Measurements from ENCODE around the gene BAIAP2L2. TPM values are rescaled to one million over a fixed set of nuclear protein-coding genes. Genes with fewer than 3 reads are reported as not detected.

BAIAP2L2 gene
- total RNA-seq, 1 experiment from 2014 or later: 2.3 TPM

GRCh38 chr22:38065539-38065938 lies 44.9 kb downstream of the BAIAP2L2 start:
- Histone ChIP-seq H3K79me2 (ENCODE audit: insufficient read depth, low read length) (no peaks in the 10 kb centered on the region), H2AK5ac (ENCODE audit: insufficient read length, low read length) (no peak overlapping the region), H4K8ac (replicated peaks; ENCODE audit: insufficient read length, low read depth, low read length) (no peak overlapping the region), H2BK12ac (ENCODE audit: insufficient read length, low read depth, low read length) (no peak overlapping the region), H3K9ac (ENCODE audit: extremely low read depth, insufficient read length, low read length) (no peak overlapping the region), H3K27me3 (ENCODE audit: insufficient read depth, low read length) (no peaks in the 10 kb centered on the region), H3K4me2 (ENCODE audit: insufficient read depth, insufficient read length, low read length) (no peak overlapping the region), H4K91ac (ENCODE audit: insufficient read length, low read depth, low read length) (no peak overlapping the region), H2BK120ac (ENCODE audit: low read depth, low read length, poor library complexity, severe bottlenecking) (no peak overlapping the region), H3K4ac (ENCODE audit: low read depth, low read length) (no peak overlapping the region), H3K14ac (ENCODE audit: insufficient read depth, low read length) (no peak overlapping the region), H4K5ac (ENCODE audit: insufficient read length, low read depth, low read length) (no peak overlapping the region), H3K56ac (ENCODE audit: insufficient read length, low read depth, low read length) (no peak overlapping the region), H3K4me1 (ENCODE audit: insufficient read depth, low read length) (no peaks in the 10 kb centered on the region), H3K9me3 (ENCODE audit: control insufficient read depth, low read depth, low read length) (no peaks in the 10 kb centered on the region), H3T11ph (ENCODE audit: low read length) (no peak overlapping the region), H3K18ac (ENCODE audit: insufficient read length, low read depth, low read length) (no peak overlapping the region), H3K23me2 (ENCODE audit: insufficient read length, low read depth, low read length, poor library complexity, severe bottlenecking) (no peaks in the 10 kb centered on the region), H3K23ac (ENCODE audit: insufficient read length, low read depth, low read length) (no peak overlapping the region), H3K27ac (ENCODE audit: insufficient read length, low read depth, low read length) (no peak overlapping the region), H4K20me1 (ENCODE audit: control insufficient read depth, insufficient read depth, insufficient read length) (no peaks in the 10 kb centered on the region), H3K79me1 (ENCODE audit: insufficient read depth, low read depth, low read length, poor library complexity, severe bottlenecking) (no peaks in the 10 kb centered on the region), H2BK15ac (ENCODE audit: low read depth, low read length) (no peak overlapping the region), H2AFZ (ENCODE audit: low read length) (no peak overlapping the region), H2BK20ac (ENCODE audit: low read depth, low read length, poor library complexity, severe bottlenecking) (no peak overlapping the region), H2BK5ac (ENCODE audit: insufficient read length, low read length) (no peak overlapping the region)
- no peak for DNase-seq
- no peak overlapping the region for H3K27ac Mint-ChIP-seq
- TF ChIP-seq, protein P1, sequence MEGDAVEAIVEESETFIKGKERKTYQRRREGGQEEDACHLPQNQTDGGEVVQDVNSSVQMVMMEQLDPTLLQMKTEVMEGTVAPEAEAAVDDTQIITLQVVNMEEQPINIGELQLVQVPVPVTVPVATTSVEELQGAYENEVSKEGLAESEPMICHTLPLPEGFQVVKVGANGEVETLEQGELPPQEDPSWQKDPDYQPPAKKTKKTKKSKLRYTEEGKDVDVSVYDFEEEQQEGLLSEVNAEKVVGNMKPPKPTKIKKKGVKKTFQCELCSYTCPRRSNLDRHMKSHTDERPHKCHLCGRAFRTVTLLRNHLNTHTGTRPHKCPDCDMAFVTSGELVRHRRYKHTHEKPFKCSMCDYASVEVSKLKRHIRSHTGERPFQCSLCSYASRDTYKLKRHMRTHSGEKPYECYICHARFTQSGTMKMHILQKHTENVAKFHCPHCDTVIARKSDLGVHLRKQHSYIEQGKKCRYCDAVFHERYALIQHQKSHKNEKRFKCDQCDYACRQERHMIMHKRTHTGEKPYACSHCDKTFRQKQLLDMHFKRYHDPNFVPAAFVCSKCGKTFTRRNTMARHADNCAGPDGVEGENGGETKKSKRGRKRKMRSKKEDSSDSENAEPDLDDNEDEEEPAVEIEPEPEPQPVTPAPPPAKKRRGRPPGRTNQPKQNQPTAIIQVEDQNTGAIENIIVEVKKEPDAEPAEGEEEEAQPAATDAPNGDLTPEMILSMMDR (conservative IDR thresholded peaks at IDR 0.05): no peak
- H3K27me3 Mint-ChIP-seq (ENCODE audit: low read depth): no peaks in the 10 kb centered on the region
- no peaks in the 10 kb centered on the region for H3K9me3 Mint-ChIP-seq
- H3K36me3 Mint-ChIP-seq (ENCODE audit: insufficient read depth in 1 of 3, low read depth in 3 of 3): peaks cover 8 to 69% (median 63%) of the 10 kb centered on the region in 3 experiments
- no peak overlapping the region for H3K4me3 Mint-ChIP-seq
- no CpG with 5 or more reads among the region's 8 CpGs for WGBS (ENCODE audit: extremely low coverage, insufficient read length, low lambda C conversion rate)
- peaks cover 0 to 4% of the 10 kb centered on the region in 2 experiments; a peak in 1 of 4 replicates for H3K4me1 Mint-ChIP-seq

Data from H9 (cell line).